Activated naive CD4-positive, alpha-beta T cell treated with anti-CD3 and anti-CD28 coated beads, Interleukin-2, amount 50 U/mL, for 16 hours (primary cell): ENCODE data around the gene ACP4.

Source experiments
- DNase-seq: peaks from one replicate; pipeline ENCODE4 v3.0.0-alpha.2; 2020

Gene ACP4

GRCh38 chr19:50823389-50824042, 33.3 kb downstream of the ACP4 start, which contains the start of gene KLK1:
TSS of gene KLK1 (minus strand) at chr19:50823787. CDS start at chr19:50823748, 39 bp downstream.
- no peak for DNase-seq

DNA sequence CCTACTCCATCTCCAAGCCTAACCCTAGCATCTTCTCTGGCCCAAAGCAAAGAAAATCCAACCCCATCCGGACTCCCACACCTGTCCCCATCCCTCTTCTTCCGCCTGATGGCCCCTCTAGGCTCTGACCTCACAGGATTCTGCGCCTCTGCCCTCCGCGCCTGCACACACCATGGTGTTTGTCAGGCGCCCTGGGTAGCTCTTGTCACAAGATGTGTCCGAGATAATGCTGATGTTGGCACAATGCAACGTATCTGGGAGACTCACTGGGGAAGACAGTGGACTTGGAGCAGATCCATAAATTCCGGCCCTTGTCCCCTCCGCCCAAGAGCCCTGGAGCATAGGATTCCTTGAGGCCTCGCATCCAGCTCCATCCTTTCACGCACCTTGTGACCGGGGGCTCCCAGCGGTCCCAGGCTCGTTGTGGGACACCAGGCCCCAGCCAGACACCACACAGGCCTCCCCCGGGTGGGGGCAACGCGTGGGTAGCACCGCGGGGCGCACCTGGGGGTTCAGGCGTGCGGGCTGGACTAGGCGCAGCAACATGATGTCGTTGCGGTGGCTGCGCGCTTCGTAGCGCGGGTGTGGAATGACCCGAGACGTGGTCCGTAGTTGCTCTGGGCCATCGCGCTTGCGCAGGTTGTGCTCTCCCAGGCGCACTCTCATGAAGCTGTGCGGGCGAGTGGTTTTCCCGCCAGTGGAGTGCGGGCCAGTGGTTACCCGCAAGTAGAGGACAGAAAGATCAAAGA, 36.5 kb downstream of the ACP4 start:
- no peak for DNase-seq

- no peak for DNase-seq
Observed at GRCh38 chr19:50827476-50827875, 37.3 kb downstream of the ACP4 start.

- no peak for DNase-seq
Observed at GRCh38 chr19:50829801-50830200, 39.6 kb downstream of the ACP4 start.

DNA sequence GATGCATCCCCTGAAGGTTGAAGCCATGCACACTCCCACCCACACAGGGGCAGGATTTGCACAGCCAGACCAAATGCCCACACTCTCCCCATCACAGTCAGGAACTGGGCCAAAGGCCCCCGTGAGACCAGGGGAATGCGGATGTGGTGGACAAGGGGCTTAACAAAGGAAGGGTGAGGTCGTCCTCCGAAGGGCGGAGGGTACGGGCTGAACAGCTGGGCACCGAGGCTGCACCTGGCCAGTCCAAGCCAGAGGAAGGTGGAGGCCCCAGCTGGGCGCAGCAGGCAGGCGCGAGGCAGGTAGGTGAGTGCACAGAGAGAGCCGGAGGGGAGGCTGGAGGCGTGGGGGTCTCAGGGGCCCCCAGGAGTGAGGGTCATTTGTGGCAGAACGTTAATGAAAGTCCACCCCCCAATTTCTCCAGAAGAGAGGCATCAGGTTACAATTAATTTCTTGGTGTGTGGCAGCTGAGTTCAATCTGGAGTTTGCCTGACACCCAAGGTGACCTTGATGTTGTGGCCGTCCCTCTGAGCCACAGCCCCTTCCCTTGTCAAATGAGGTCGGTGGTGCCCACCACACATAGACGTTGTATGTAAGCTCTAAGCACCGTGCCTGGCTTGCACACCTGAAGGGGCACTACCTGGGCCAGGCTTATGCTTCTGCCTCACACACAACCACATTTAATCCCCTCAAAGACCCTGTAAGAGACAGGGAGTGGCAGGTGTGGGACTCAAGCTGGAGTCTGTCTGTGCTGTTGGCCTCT, 40.2 kb downstream of the ACP4 start:
- no peak for DNase-seq

- no peak for DNase-seq
Observed at GRCh38 chr19:50831026-50831396, 40.8 kb downstream of the ACP4 start.

DNA sequence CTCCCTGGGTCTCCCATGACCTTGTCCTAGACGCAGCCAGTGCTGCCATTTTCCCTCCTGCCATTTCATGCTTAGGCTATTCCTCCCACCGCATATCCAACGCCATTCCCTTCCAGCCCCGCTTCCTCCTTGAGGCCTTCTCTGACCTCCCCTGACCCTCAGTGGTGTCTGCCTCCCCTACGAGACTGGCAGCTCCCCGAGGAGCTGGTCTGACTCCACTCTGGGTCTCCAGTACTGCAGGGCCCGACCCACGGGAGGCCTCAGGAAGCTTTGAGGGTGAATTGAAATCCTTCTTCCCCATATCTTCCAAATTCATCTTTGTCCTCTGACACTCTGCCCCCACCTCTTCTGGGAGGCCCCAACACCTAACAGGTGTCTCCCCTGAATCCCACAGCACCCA, 42.5 kb downstream of the ACP4 start:
- no peak for DNase-seq

DNA sequence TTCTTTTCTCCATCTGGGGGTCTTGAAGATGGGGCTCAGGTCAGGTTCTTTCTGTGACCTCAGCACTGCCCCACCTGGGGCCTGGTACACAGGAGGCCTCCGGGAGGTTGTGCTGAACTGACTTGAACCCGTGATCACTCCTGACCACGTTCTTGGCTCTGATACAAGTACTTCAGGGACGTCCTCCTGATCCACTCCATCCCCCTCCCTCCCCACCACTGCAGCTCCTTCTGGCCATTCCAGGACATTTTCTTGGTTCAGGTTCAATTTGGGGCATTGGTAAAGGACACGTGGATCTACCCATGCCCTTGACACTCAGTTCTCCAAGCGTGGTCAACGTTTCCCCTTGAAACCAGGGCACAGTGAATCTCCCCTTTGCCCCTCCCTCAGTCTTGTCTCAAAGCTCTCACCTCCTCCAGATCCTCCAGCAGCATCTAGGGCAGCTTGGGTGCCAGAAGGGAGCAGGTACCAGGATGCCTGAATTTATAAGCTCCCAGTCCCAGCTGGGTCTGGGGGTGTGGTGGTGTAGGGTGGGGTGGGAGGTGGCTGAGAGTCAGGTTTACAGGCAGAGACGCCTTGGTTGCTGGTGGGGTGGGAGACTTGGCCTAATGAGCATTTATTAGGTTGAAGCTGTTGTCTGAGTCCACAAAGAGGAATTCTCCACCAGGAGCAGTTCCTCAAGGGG, 43.0 kb downstream of the ACP4 start, which contains the start of gene KLK15:
TSS of gene KLK15 (minus strand) at position 458 of the 685 bp plus-strand sequence. CDS start 2,082 bp downstream, outside the sequence.
- DNase-seq = no peak

DNA sequence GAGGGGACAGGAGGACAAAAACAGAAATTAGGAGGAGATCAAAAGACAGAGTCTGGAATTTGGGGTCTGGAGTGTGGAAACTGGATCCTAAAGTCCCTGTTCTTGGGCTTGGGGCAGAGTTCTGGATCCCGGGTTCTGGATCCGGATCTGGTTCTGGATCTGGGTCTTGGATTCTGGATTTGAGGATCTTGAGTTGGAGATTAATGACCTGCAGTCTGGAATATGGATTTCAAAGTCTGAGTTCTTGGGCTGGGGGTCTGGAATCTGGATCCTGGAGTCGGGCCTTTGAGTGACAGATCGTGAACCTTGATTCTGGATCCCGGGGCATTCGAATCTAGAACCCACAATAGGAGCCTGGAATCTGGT, 43.6 kb downstream of the ACP4 start:
- no peak for DNase-seq

- DNase-seq = no peak
Observed at GRCh38 chr19:50835103-50835784, 45.0 kb downstream of the ACP4 start.

DNA sequence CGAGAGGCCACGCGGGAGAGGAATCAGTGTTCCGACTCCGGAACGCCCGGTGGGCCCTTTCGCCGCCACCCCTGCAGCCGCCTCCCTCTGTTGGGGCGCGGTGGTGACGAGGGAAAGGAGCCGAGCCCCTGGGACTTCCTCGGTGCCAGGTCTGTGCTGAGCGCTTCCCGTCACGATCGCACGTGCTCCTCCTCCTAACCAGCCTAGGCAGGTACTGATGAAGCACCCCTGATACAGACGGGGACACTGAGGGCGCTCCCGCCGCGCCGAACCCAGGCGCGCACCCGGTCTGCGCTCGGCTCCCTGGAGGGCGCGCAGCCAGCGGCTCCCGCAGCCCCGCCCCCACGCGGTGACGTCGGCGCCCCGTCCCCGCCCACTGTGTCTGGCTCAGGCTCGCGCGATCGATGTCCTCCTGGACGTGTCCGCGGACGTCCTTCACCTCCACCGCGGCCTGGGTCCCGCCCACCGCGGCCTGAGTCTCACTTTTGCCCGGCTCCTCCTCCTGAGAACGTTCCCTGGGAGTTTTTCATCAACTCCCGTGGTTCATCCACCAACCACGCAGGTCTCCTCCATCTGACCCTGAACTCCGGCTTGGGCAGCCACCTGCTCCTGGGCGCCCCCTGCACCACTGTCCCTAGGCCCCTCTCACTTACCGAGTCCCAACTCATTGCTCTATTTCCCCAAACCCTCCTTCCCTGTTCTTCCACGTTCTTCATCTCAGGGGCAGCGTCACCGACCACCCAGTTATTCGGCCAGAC, 45.7 kb downstream of the ACP4 start:
- peak; percentile 76 for DNase-seq

DNA sequence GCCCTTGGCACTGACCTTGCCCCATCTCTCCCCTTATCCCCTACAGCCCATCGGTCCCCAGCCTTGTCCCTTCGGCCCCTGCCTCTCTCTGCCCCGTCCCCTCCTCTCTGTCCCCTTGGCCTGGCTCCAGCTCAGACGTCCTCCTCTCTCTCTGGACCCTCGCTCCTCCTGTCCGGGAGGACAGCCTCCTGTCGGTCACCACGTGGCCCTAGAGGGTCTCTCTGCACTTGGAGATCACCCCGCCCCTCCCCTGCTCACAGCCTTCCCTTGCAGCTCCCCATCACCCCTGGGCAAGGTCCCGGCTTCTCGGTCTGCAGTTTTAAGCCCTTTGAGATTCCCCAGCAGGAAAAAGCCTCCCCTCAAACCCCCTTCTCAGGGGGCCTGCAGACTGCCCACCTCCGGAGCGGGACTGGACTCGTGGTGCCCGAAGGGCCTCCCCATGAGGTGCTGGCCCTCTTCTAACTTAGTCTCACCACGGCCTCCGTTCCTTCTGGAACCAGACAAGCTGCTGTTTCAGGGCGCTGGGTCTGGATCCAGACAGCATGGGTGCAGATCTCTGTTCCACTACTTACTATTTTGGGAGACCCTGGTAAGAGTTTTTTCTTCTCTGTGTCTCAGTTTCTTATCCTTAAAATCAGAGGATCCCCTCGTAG, 46.5 kb downstream of the ACP4 start:
- no peak for DNase-seq

GRCh38 chr19:50837300-50837699, 47.1 kb downstream of the ACP4 start:
- no peak for DNase-seq

GRCh38 chr19:50838239-50838638, 48.0 kb downstream of the ACP4 start:
- DNase-seq = no peak

GRCh38 chr19:50839712-50840655, 49.8 kb downstream of the ACP4 start:
- no peak for DNase-seq

DNA sequence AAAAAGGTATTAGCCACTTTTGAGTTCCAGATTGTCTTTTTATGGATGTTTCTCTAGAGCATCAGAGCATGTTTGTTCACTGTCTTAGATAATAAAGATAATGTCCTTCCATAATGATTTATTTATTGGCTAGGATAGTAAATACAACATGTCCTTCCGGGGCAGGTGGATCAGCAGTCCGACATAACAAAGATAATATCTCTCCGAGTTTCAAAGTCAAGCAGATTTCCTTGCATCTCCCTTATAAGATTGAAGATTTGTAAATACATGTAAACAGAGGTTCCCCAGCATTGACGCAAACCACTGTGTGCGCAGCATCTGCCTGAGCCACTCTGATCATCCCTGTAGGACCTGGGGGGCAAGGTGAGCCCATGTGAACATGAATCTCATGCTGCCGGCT, 51.9 kb downstream of the ACP4 start:
- no peak for DNase-seq

DNA sequence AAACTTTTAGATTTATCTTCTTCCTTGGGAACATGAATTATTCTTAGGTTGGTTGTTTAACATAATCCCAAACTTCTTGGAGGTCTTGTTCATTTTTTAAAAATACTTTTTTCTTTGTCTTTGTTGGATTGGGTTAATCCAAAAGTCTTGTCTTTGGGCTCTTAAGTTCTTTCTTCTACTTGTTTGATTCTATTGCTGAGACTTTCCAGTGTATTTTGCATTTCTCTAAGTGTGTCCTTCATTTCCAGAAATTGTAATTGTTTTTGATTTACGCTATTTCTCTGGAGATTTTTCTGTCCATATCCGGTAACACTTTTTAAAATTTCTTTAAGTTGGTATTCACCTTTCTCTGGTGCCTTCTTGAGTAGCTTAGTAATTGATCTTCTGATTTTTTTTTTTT, 53.0 kb downstream of the ACP4 start:
- DNase-seq = no peak

GRCh38 chr19:50843701-50844221, 53.5 kb downstream of the ACP4 start:
- DNase-seq = no peak

DNA sequence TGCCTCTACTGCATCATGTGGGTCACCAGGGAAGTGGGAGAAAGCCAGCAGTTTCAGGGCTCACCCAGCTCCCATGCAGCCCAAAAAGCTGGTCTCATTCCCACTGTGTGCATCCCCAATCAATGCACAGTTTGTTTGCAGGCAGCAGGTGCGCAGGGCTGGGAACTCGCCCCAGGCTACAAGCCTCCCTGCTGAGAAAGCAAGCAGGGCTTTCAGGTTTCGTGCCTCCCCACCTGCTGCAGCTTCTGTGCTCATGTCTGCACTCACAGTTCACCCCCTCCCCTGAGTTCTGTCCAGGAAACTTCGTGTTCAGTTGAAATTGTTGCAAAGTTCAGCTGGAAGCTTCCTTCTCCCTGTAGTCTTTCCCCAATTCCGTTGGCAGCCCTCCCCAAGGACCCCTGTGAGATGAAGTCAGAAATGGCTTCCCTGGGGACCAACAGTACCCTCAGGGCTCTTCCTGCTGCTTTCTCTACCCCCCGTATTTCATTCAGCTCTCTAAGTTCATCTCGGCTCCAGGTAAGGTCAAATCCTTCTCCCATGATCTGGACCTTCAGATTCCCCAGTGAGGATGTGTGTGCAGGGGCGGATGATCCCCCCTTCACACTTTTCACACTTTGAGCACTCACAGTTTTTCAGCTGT, 54.2 kb downstream of the ACP4 start:
- DNase-seq = no peak
